CD1c-positive myeloid dendritic cell (primary cell): Measurements from ENCODE around the gene FLVCR2.

Experiments used
- DNase-seq: peaks from one replicate; pipeline ENCODE4 v3.0.0-alpha.2; 2016; ENCODE audit errors: extremely low spot score

The FLVCR2 gene

GRCh38 chr14:75630695-75631452, 52.5 kb downstream of the FLVCR2 start:
- DNase-seq, result no peak

- no peak for DNase-seq
Measured at GRCh38 chr14:75631453-75631831, 53.0 kb downstream of the FLVCR2 start.

- no peak for DNase-seq
Measured at GRCh38 chr14:75634848-75635247, 56.4 kb downstream of the FLVCR2 start.

GRCh38 chr14:75636100-75636692, 57.8 kb downstream of the FLVCR2 start:
- DNase-seq, result no peak

- no peak for DNase-seq
Measured at GRCh38 chr14:75640876-75641275, 62.5 kb downstream of the FLVCR2 start.

GRCh38 chr14:75643985-75644384, 65.6 kb downstream of the FLVCR2 start:
- DNase-seq, result no peak

GRCh38 chr14:75645056-75645455, 66.6 kb downstream of the FLVCR2 start:
- DNase-seq, result no peak

- DNase-seq, result no peak
Measured at GRCh38 chr14:75646762-75647161, 68.3 kb downstream of the FLVCR2 start.

GRCh38 chr14:75647640-75648039, 69.2 kb downstream of the FLVCR2 start:
- no peak for DNase-seq

- no peak for DNase-seq
Measured at GRCh38 chr14:75648066-75648838, 69.8 kb downstream of the FLVCR2 start.

GRCh38 chr14:75649337-75649736, 70.9 kb downstream of the FLVCR2 start:
- no peak for DNase-seq

- DNase-seq, result no peak
Measured at GRCh38 chr14:75649773-75650172, 71.4 kb downstream of the FLVCR2 start.

- no peak for DNase-seq
Measured at GRCh38 chr14:75650253-75651058, 72.0 kb downstream of the FLVCR2 start.

GRCh38 chr14:75653563-75653962, 75.1 kb downstream of the FLVCR2 start:
- DNase-seq, result no peak

GRCh38 chr14:75654127-75654732, 75.8 kb downstream of the FLVCR2 start:
- peak; percentile 87 for DNase-seq

GRCh38 chr14:75655235-75655634, 76.8 kb downstream of the FLVCR2 start:
- DNase-seq, result no peak

- no peak for DNase-seq
Measured at GRCh38 chr14:75657331-75657730, 78.9 kb downstream of the FLVCR2 start.

- no peak for DNase-seq
Measured at GRCh38 chr14:75658957-75659356, 80.5 kb downstream of the FLVCR2 start.

- no peak for DNase-seq
Measured at GRCh38 chr14:75660238-75660629, 81.8 kb downstream of the FLVCR2 start.

GRCh38 chr14:75660630-75661498, 82.4 kb downstream of the FLVCR2 start, which contains the start of the genes ERG28 and TTLL5:
Gene ERG28 (minus strand): TSS chr14:75660876. CDS start chr14:75657502, 3,374 bp downstream.
Gene TTLL5 (plus strand): TSS chr14:75661246. CDS start chr14:75663150, 1,904 bp downstream.
- DNase-seq, result peak; percentile 98

- no peak for DNase-seq
Measured at GRCh38 chr14:75661499-75661814, 83.0 kb downstream of the FLVCR2 start.
